GM12873 (cell line): ENCODE results near the gene TMEM219.

Experiments used
- TF ChIP-seq, protein P1 (sequence below): IDR thresholded peaks from 2 replicates; pipeline ENCODE4 v1.5.1; 2012; ENCODE audit warnings: low read depth, mild to moderate bottlenecking, moderate library complexity, low read length, control low read depth; ENCODE audit not compliant: insufficient read depth; ENCODE audit errors: missing control alignments

TMEM219 gene

DNA sequence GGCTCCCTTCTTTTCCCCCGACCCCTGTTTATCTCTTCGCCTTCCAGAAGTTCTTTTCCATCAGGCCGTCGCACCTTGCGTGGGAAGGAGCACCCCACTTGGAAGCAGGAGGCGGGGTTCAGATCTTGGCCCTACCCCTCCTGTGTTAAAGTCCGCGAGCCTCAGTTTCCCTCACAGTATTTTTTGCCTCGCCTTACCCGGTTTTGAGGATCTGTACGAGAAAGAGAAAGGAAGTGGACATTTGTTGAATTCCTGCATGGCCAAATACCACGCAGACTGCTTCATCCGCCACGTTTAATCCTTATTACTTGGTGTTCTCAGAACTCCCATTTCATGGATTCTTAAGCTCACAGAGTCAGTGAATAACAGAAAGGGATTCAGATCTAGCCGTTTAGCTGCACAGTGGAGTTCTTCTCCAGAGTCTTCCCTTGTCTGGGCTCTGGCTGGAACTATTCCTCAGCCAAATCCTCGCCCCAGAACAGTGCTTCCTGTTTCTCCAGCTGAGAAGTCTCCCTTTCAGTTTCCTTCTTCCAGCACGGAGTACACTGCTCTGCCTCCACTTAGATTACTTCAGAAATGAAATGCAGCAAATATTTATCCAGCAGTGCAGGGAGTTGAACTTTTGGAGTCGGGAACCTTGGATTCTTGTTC lies 590 bp downstream of the TMEM219 start:
- TF ChIP-seq, protein P1, sequence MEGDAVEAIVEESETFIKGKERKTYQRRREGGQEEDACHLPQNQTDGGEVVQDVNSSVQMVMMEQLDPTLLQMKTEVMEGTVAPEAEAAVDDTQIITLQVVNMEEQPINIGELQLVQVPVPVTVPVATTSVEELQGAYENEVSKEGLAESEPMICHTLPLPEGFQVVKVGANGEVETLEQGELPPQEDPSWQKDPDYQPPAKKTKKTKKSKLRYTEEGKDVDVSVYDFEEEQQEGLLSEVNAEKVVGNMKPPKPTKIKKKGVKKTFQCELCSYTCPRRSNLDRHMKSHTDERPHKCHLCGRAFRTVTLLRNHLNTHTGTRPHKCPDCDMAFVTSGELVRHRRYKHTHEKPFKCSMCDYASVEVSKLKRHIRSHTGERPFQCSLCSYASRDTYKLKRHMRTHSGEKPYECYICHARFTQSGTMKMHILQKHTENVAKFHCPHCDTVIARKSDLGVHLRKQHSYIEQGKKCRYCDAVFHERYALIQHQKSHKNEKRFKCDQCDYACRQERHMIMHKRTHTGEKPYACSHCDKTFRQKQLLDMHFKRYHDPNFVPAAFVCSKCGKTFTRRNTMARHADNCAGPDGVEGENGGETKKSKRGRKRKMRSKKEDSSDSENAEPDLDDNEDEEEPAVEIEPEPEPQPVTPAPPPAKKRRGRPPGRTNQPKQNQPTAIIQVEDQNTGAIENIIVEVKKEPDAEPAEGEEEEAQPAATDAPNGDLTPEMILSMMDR = no peak

DNA sequence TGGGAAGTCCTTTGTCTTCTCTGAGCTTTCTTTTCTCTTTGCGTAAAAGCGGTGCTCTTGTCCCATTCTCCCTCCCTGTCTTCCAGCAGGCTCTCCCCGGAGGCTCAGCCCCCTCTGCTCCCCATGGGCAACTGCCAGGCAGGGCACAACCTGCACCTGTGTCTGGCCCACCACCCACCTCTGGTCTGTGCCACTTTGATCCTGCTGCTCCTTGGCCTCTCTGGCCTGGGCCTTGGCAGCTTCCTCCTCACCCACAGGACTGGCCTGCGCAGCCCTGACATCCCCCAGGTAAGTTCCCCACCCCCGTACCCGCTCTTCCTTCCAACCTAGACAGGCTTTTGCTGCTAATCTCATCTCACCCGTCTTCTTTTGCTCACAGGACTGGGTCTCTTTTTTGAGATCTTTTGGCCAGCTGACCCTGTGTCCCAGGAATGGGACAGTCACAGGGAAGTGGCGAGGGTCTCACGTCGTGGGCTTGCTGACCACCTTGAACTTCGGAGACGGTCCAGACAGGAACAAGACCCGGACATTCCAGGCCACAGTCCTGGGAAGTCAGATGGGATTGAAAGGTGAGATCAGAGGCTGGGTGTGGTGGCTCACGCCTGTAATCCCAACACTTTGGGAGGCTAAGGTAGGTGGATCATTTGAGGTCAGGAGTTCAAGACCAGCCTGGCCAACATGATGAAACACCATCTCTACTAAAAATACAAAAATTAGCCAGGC lies 1.3 kb downstream of the TMEM219 start:
- TF ChIP-seq, protein P1 = no peak

DNA sequence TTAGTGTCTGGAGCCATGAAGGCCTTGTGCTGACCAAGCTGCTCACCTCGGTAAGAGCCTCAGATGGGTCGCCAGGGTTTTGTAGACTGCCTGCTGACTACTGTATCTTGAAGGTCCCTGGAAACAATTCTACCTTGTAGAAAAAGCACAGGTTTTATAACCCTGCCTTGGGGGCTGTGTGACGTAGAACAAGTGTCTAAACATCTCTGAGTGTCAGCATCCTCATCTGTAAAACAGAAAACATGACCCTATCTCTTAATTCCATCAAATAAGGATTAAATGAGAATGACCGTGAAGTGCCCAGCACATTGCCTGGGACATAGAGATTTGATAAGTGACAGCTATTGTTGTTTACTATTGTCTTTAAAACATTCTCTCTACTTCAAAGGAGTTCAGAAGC lies 6.3 kb downstream of the TMEM219 start:
- TF ChIP-seq, protein P1 = no peak

DNA sequence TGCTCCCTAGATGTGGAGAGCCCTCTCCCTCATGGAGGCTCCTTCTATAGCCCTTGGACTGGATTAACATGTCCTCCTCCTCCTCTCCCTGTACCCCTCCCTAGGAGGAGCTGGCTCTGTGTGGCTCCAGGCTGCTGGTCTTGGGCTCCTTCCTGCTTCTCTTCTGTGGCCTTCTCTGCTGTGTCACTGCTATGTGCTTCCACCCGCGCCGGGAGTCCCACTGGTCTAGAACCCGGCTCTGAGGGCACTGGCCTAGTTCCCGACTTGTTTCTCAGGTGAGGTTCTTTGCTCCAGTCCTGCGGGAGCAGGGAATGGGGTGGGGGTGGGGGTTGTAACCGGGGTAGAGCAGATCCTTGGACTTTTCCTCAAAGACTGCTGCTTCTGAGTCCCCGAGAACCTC lies 9.4 kb downstream of the TMEM219 start:
- TF ChIP-seq, protein P1 = no peak

DNA sequence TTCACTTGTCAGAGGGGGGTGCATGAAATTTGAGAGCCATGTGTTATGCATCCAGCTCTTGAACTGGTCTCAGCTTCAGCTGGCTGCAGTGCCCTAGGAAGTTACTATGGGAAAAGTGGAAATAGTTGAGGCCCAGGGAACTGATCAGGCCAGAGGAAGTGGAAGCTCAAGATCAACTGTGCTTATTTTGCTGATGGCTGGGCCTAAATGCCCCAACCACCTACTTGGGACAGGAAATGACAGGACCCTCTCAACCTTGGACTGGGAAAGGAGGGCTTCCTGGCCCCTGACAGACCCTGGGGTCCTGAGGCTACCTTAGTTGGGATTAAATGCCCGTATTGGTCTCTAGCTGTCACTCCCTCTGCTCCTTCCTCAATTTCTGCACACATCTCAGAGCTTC lies 10.6 kb downstream of the TMEM219 start:
- TF ChIP-seq, protein P1 = no peak

DNA sequence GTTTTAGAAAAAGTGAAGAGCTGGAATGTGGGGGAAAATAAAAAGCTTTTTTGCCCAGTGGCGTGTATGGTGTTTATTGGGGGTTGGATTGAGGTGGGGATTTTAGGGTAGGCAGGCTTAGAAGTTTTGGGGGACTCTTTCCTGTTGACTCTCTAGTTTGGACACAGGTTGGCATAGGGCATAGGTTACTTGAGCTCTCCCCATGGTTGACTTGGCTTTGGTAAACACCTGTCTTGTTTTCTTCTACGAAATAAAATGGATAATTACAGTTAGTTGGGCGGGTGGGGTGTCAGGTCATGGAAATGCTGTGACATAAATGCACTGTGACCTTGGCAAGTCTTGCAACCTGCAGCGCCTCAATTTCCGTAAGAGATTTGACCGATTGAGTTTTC lies 11.1 kb downstream of the TMEM219 start:
- TF ChIP-seq, protein P1 = no peak

DNA sequence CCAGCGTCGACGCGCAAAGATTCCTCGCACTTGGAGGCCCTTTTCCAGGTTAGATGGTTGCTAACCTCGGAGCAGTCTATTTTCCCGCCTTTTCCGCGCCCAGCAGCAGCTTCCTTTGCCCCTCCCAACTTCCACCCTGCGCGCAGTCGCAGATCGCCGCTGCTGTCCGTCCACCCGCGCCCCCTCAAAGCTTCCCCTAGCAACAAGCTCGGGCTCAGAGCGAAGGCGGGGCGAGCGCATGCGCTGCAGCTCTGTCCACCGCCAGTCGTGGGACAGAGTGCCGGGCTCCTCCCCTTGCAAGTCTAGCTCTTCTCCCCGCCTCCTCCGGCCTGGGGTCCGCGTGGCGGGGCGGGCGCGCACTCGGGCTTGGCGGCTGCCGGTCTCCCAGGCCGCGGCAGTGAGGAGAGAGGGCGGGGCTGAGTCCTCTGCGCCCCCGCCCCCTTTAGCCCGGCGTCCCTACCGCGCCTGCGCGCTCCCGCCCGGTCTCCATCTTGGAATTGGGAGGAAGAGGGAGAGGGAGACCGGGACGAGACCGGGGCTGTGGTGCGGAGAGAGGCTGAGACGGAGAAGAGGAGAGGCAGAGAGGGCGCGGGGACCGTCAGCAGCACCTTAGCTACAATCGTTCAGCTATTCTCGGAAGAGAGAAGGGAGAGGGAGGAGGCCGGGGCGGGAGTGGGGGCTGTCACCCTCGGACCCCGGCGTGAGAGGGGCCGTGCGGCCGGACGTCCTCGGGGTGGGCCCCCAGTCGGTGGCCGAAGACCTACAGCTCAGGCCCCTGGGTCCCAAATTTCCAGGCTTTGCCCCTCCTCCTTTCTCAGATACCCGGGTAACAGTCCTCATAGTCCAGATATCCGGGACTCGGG lies 11.7 kb downstream of the TMEM219 start, which contains the start of gene TAOK2:
Gene TAOK2 (plus strand): TSS at position 485 of the 863 bp plus-strand sequence. CDS start 3,905 bp downstream, outside the sequence.
- TF ChIP-seq, protein P1 = no peak
